Breast epithelium (tissue), 4 donors: ENCODE data around the gene YJU2. TPM values are rescaled to one million over a fixed set of nuclear protein-coding genes. Genes with fewer than 3 reads are reported as not detected.

Experiments
- DNase-seq, 2 donors: peaks; one replicate each; pipeline ENCODE4 v3.0.0-alpha.2; 2019; ENCODE audit warnings: low spot score in 2 of 2
- H3K27ac ChIP-seq, 2 donors: fragments of 200-600 bp; sonication (generic) in 1 of 2; one replicate each; pipeline ENCODE4 v1.5.1; 2016 to 2019; ENCODE audit warnings: mild to moderate bottlenecking in 1 of 2
- H3K27me3 ChIP-seq, 2 donors: fragments of 200-600 bp; sonication (generic) in 1 of 2; one replicate each; pipeline versions ENCODE4 v1.5.1 to v1.6.0; 2017 to 2019; ENCODE audit warnings: control low read depth in 1 of 2, mild to moderate bottlenecking in 1 of 2
- H3K36me3 ChIP-seq: fragments of 200-600 bp; one replicate; pipeline ENCODE4 v1.5.1; 2019
- H3K4me1 ChIP-seq, 2 donors: fragments of 200-600 bp; sonication (generic); one replicate each; pipeline ENCODE4 v1.5.1; 2016 to 2019; ENCODE audit warnings: control low read depth in 1 of 2
- H3K4me3 ChIP-seq, 3 donors: fragments of 200-600 bp; sonication (generic); 1 replicate in 2 of 3; 2 replicates in 1 of 3; pipeline ENCODE4 v1.5.1; 2016 to 2019; ENCODE audit warnings: mild to moderate bottlenecking in 3 of 3, moderate library complexity in 2 of 3
- H3K9me3 ChIP-seq, 2 donors: fragments of 200-600 bp; sonication (generic) in 1 of 2; one replicate each; pipeline ENCODE4 v1.5.1; 2016 to 2019; ENCODE audit warnings: control low read depth in 1 of 2
- CTCF ChIP-seq, 3 donors: fragments of 450-650 bp; IDR thresholded peaks; one replicate each; pipeline ENCODE4 v1.5.1; 2016 to 2017; ENCODE audit warnings: antibody characterized with exemption in 3 of 3, mild to moderate bottlenecking in 3 of 3, moderate library complexity in 3 of 3
- POLR2A ChIP-seq: fragments of 450-650 bp; IDR thresholded peaks from one replicate; pipeline ENCODE4 v1.6.1; 2016; ENCODE audit warnings: antibody characterized with exemption, mild to moderate bottlenecking, moderate library complexity
- POLR2AphosphoS5 ChIP-seq, 3 donors: sonication (generic); formaldehyde crosslinking; IDR thresholded peaks; one replicate each; pipeline ENCODE4 v1.6.1; 2017; ENCODE audit warnings: antibody characterized with exemption in 3 of 3
- intact Hi-C: fragments of 100-400 bp; cut with DNase I; formaldehyde crosslinking; loops from one replicate; pipeline ENCODE4 v1.15.1; 2023; ENCODE audit warnings: low total_unique reads
- total RNA-seq, 3 donors: library from RNA; depleted of rRNA; stranded (reverse); fragments of >200 nt; gene quantifications; one replicate each; pipeline ENCODE4 v1.1.0, GENCODE V29; 2016

Gene YJU2
- total RNA-seq, 3 donors from 2014 or later, result 18.9 to 24.6 (median 24.4) TPM

GRCh38 chr19:4313847-4314490 lies 67.1 kb downstream of the YJU2 start:
- H3K9me3 ChIP-seq, result no peaks in the 10 kb centered on the region
- TF ChIP-seq POLR2A (no peak), CTCF (IDR thresholded peaks at IDR 0.05) (no peak), POLR2AphosphoS5 (IDR thresholded peaks at IDR 0.05) (no peak)
- no peaks in the 10 kb centered on the region for H3K36me3 ChIP-seq
- intact Hi-C loops, result loop anchor here (5.0 kb wide), 1 partner anchor 1752 kb away; no protein-coding TSS in a partner anchor
- H3K4me1 ChIP-seq, result no peaks in the 10 kb centered on the region
- no peak overlapping the region for H3K27ac ChIP-seq
- no peak overlapping the region for H3K4me3 ChIP-seq
- H3K27me3 ChIP-seq, result no peaks in the 10 kb centered on the region
- DNase-seq, result no peak

GRCh38 chr19:4316956-4317355 lies 70.1 kb downstream of the YJU2 start:
- Histone ChIP-seq H3K9me3 (no peaks in the 10 kb centered on the region), H3K27me3 (no peaks in the 10 kb centered on the region), H3K36me3 (no peaks in the 10 kb centered on the region), H3K4me1 (no peaks in the 10 kb centered on the region), H3K27ac (no peak overlapping the region), H3K4me3 (no peak overlapping the region)
- intact Hi-C loops, result loop anchor here (5.0 kb wide), 1 partner anchor 1740 kb away; no protein-coding TSS in a partner anchor
- DNase-seq, result no peak
- no peak for TF ChIP-seq POLR2A

- Histone ChIP-seq H3K4me1 (no peaks in the 10 kb centered on the region), H3K27me3 (no peaks in the 10 kb centered on the region), H3K27ac (no peak overlapping the region), H3K4me3 (no peak overlapping the region), H3K36me3 (no peaks in the 10 kb centered on the region), H3K9me3 (no peaks in the 10 kb centered on the region)
- DNase-seq, result no peak
- intact Hi-C loops, result loop anchor here (5.0 kb wide), 1 partner anchor 1739 kb away; no protein-coding TSS in a partner anchor
- TF ChIP-seq CTCF (IDR thresholded peaks at IDR 0.05) (no peak), POLR2AphosphoS5 (IDR thresholded peaks at IDR 0.05) (no peak), POLR2A (no peak)
These were observed 71.6 kb downstream of the YJU2 start for GRCh38 chr19:4318460-4318859.

Other genes starting within 250 kb of the YJU2 start
- gene PIAS4, start 239.3 kb upstream of the YJU2 start, total RNA-seq, result 10 to 100 TPM in 2 of 3 donors, 1 to 10 TPM in 1; 9.4 to 17.0 (median 15.7) TPM
- 10 to 100 TPM; 29.0 to 38.7 (median 29.8) TPM for gene ZBTB7A, start 180.2 kb upstream of the YJU2 start, total RNA-seq
- 10 to 100 TPM; 50.8 to 72.8 (median 64.5) TPM for gene MAP2K2, start 123.0 kb upstream of the YJU2 start, total RNA-seq
- gene CREB3L3, start 93.4 kb upstream of the YJU2 start, total RNA-seq, result not detected
- 10 to 100 TPM; 21.5 to 29.8 (median 25.6) TPM for gene SIRT6, start 64.5 kb upstream of the YJU2 start, total RNA-seq
- 1 to 10 TPM in 1 of 3 donors, under 1 TPM in 2; 0.80 to 3.2 (median 0.98) TPM for gene ANKRD24, start 64.4 kb upstream of the YJU2 start, total RNA-seq
- 10 to 100 TPM in 1 of 3 donors, 1 to 10 TPM in 1, under 1 TPM in 1; 0.66 to 12.6 (median 8.2) TPM for gene EBI3, start 17.6 kb upstream of the YJU2 start, total RNA-seq
- not detected for gene SHD, start 32.2 kb downstream of the YJU2 start, total RNA-seq
- gene TMIGD2, start 55.3 kb downstream of the YJU2 start, total RNA-seq, result not detected
- gene FSD1, start 57.5 kb downstream of the YJU2 start, total RNA-seq, result under 1 TPM in 1 of 3 donors, not detected in 2; 0.88 TPM
- gene STAP2, start 91.7 kb downstream of the YJU2 start, total RNA-seq, result 10 to 100 TPM in 2 of 3 donors, 1 to 10 TPM in 1; 1.6 to 51.4 (median 25.9) TPM
- 1 to 10 TPM; 6.1 to 7.7 (median 7.5) TPM for gene MPND, start 96.5 kb downstream of the YJU2 start, total RNA-seq
- 10 to 100 TPM; 25.6 to 52.5 (median 33.8) TPM for gene SH3GL1, start 153.5 kb downstream of the YJU2 start, total RNA-seq
- gene CHAF1A, start 155.6 kb downstream of the YJU2 start, total RNA-seq, result 1 to 10 TPM; 6.3 to 8.2 (median 7.9) TPM
- 100 to 1,000 TPM in 1 of 3 donors, 10 to 100 TPM in 2; 72.9 to 139 (median 91.1) TPM for gene UBXN6, start 210.7 kb downstream of the YJU2 start, total RNA-seq
- gene HDGFL2, start 225.2 kb downstream of the YJU2 start, total RNA-seq, result 10 to 100 TPM; 33.0 to 34.1 (median 33.1) TPM